HepG2 (cell line): ENCODE data around the gene JAGN1. TPM values are rescaled to one million over a fixed set of nuclear protein-coding genes. Genes with fewer than 3 reads are reported as not detected.

Experiments
- DMTF1 ChIP-seq: sonication (generic); formaldehyde crosslinking; IDR thresholded peaks from 2 replicates; pipeline ENCODE4 v1.4.0; 2020; ENCODE audit warnings: mild to moderate bottlenecking, missing genetic modification reagents
- ERF ChIP-seq: IDR thresholded peaks from 2 replicates; pipeline ENCODE4 v1.6.1; 2018; ENCODE audit warnings: missing biosample characterization, missing genetic modification reagents
- FOXO1 ChIP-seq: sonication (generic); formaldehyde crosslinking; IDR thresholded peaks from 2 replicates; pipeline ENCODE4 v1.4.0; 2020; ENCODE audit warnings: missing genetic modification reagents
- GABPA ChIP-seq, 2 experiments: IDR thresholded peaks; 2 replicates each; pipeline ENCODE4 v1.6.1; 2011 to 2016; ENCODE audit warnings: low read depth in 2 of 2, low read length in 1 of 2, missing biosample characterization in 1 of 2, missing genetic modification characterization in 1 of 2
- HNF4G ChIP-seq, 2 experiments: sonication (generic) in 1 of 2; formaldehyde crosslinking in 1 of 2; IDR thresholded peaks; 2 replicates each; pipeline versions ENCODE4 v1.4.0 to v1.6.1; 2011 to 2020; ENCODE audit warnings: borderline replicate concordance in 2 of 2, low read depth in 2 of 2, mild to moderate bottlenecking in 2 of 2, low read length in 1 of 2, missing genetic modification reagents in 1 of 2, moderate library complexity in 1 of 2
- IRF9 ChIP-seq: sonication (generic); formaldehyde crosslinking; IDR thresholded peaks from 2 replicates; pipeline ENCODE4 v1.8.0; 2022; ENCODE audit warnings: missing genetic modification reagents, mild to moderate bottlenecking, borderline replicate concordance
- KDM5B ChIP-seq: sonication (generic); formaldehyde crosslinking; IDR thresholded peaks from 2 replicates; pipeline ENCODE4 v1.4.0; 2020; ENCODE audit warnings: missing genetic modification reagents, mild to moderate bottlenecking, borderline replicate concordance
- MIER3 ChIP-seq: IDR thresholded peaks from 2 replicates; pipeline ENCODE4 v1.6.1; 2016; ENCODE audit warnings: missing compliant biosample characterization, borderline replicate concordance
- NCOA2 ChIP-seq: sonication (generic); formaldehyde crosslinking; IDR thresholded peaks from 2 replicates; pipeline ENCODE4 v1.8.0; 2022; ENCODE audit warnings: inconsistent platforms
- NFE2 ChIP-seq: sonication (generic); formaldehyde crosslinking; IDR thresholded peaks from 2 replicates; pipeline ENCODE4 v1.4.0; 2020; ENCODE audit warnings: missing genetic modification reagents
- POLR2AphosphoS2 ChIP-seq: IDR thresholded peaks from 2 replicates; pipeline ENCODE4 v1.6.1; 2011; ENCODE audit warnings: low read depth, low read length, improper control_type of control experiment
- PRMT3 ChIP-seq: sonication (generic); formaldehyde crosslinking; IDR thresholded peaks from 2 replicates; pipeline ENCODE4 v1.8.1; 2022; ENCODE audit warnings: low read depth, mild to moderate bottlenecking, moderate library complexity, missing genetic modification reagents, borderline replicate concordance
- PRPF4 ChIP-seq: fragments of 200-400 bp; formaldehyde crosslinking; IDR thresholded peaks from 2 replicates; pipeline ENCODE4 v1.6.1; 2016; ENCODE audit warnings: low read length, low read depth; ENCODE audit not compliant: poor library complexity, severe bottlenecking
- RAD21 ChIP-seq: fragments of 450-650 bp; formaldehyde crosslinking; IDR thresholded peaks from 2 replicates; pipeline ENCODE4 v1.5.0; 2020; ENCODE audit warnings: mild to moderate bottlenecking
- RNF219 ChIP-seq: sonication (generic); formaldehyde crosslinking; IDR thresholded peaks from 2 replicates; pipeline ENCODE4 v1.5.0; 2020; ENCODE audit warnings: mild to moderate bottlenecking, missing genetic modification reagents
- SP4 ChIP-seq: sonication (generic); formaldehyde crosslinking; IDR thresholded peaks from 2 replicates; pipeline ENCODE4 v1.8.1; 2023; ENCODE audit warnings: mild to moderate bottlenecking, missing genetic modification reagents
- TEF ChIP-seq: sonication (generic); formaldehyde crosslinking; IDR thresholded peaks from 2 replicates; pipeline ENCODE4 v1.5.0; 2020; ENCODE audit warnings: missing genetic modification reagents
- ZC3H13 ChIP-seq: sonication (generic); formaldehyde crosslinking; IDR thresholded peaks from 2 replicates; pipeline ENCODE4 v1.8.1; 2023; ENCODE audit warnings: mild to moderate bottlenecking, missing genetic modification reagents, moderate library complexity
- ZNF569 ChIP-seq: sonication (generic); formaldehyde crosslinking; IDR thresholded peaks from 2 replicates; pipeline ENCODE4 v1.5.0; 2020; ENCODE audit warnings: mild to moderate bottlenecking, missing genetic modification reagents, moderate library complexity, borderline replicate concordance
- ZSCAN20 ChIP-seq: sonication (generic); formaldehyde crosslinking; IDR thresholded peaks from 2 replicates; pipeline ENCODE4 v1.4.0; 2020; ENCODE audit warnings: missing genetic modification reagents, mild to moderate bottlenecking, borderline replicate concordance
- polyA plus RNA-seq, 8 experiments: library from polyadenylated mRNA; depleted of rRNA in 3 of 8; stranded (reverse) in 7 of 8; unstranded in 1 of 8; fragments of >200 nt; fragmentation: Illumina TruSeq in 4 of 8; extraction: Trizol in 4 of 8; gene quantifications; 2 replicates each; pipeline versions ENCODE4 v1.2.1 to v1.2.3, GENCODE V29; 2011 to 2016; ENCODE audit warnings: low read depth in 4 of 8, missing spikeins in 1 of 8, mixed read lengths in 1 of 8; ENCODE audit not compliant: insufficient read depth in 1 of 8
- total RNA-seq, 5 experiments: library from RNA; depleted of rRNA; stranded (reverse); fragments of >200 nt; fragmentation: Illumina TruSeq; extraction: Trizol; gene quantifications; 2 replicates each; pipeline ENCODE4 v1.2.3, GENCODE V29; 2016; ENCODE audit warnings: low read depth in 1 of 5

Gene JAGN1
- total and polyA plus RNA-seq, 2 of the 13 experiments (the other 11 are each of a cell fraction or from before 2014, with no cell fraction given), result 49.9 to 50.9 TPM

- TF ChIP-seq TEF (no peak), MIER3 (CRISPR knock-in tag) (no peak), POLR2AphosphoS2 (no peak), ZNF569 (CRISPR knock-in tag) (no peak), PRMT3 (CRISPR knock-in tag) (peak; percentile 71; the same call in 1 of the 2 replicates), IRF9 (CRISPR knock-in tag) (peak; percentile 55; the same call in 1 of the 2 replicates), FOXO1 (CRISPR knock-in tag) (no peak), PRPF4 (no peak), SP4 (CRISPR knock-in tag) (peak; percentile 75), RNF219 (CRISPR knock-in tag) (no peak; the same call in 1 of the 2 replicates), DMTF1 (CRISPR knock-in tag) (no peak), ERF (CRISPR knock-in tag) (peak; percentile 62), ZC3H13 (CRISPR knock-in tag) (peak; percentile 71; the same call in 1 of the 2 replicates), KDM5B (peak; percentile 85; the same call in 1 of the 2 replicates), RAD21 (CRISPR knock-in tag) (peak; percentile 89), NCOA2 (CRISPR knock-in tag) (peak; percentile 40; the same call in 1 of the 2 replicates), ZSCAN20 (peak; percentile 64), HNF4G (IDR thresholded peaks at IDR 0.05; ENCODE audit: borderline replicate concordance, low read depth, low read length) (peak; percentile 14; the same call in 1 of the 2 replicates), HNF4G (CRISPR knock-in tag; IDR thresholded peaks at IDR 0.05; ENCODE audit: borderline replicate concordance, low read depth) (no peak), GABPA (IDR thresholded peaks at IDR 0.05; ENCODE audit: low read depth, low read length) (no peak), GABPA (CRISPR knock-in tag; IDR thresholded peaks at IDR 0.05; ENCODE audit: low read depth) (peak; percentile 69), NFE2 (no peak)
Measured at GRCh38 chr3:9915254-9916141, 25.1 kb downstream of the JAGN1 start (continued).
